NCI-H1105 (cell line): ENCODE data around the gene RICTOR.
A peak's percentile ranks its signal among the peaks of the same experiment; 100 is the strongest.

Experiments used
- DNase-seq: peaks from one replicate; lab custom pipeline; 2025; lab: John Stamatoyannopoulos, UW

The RICTOR gene, protein sequence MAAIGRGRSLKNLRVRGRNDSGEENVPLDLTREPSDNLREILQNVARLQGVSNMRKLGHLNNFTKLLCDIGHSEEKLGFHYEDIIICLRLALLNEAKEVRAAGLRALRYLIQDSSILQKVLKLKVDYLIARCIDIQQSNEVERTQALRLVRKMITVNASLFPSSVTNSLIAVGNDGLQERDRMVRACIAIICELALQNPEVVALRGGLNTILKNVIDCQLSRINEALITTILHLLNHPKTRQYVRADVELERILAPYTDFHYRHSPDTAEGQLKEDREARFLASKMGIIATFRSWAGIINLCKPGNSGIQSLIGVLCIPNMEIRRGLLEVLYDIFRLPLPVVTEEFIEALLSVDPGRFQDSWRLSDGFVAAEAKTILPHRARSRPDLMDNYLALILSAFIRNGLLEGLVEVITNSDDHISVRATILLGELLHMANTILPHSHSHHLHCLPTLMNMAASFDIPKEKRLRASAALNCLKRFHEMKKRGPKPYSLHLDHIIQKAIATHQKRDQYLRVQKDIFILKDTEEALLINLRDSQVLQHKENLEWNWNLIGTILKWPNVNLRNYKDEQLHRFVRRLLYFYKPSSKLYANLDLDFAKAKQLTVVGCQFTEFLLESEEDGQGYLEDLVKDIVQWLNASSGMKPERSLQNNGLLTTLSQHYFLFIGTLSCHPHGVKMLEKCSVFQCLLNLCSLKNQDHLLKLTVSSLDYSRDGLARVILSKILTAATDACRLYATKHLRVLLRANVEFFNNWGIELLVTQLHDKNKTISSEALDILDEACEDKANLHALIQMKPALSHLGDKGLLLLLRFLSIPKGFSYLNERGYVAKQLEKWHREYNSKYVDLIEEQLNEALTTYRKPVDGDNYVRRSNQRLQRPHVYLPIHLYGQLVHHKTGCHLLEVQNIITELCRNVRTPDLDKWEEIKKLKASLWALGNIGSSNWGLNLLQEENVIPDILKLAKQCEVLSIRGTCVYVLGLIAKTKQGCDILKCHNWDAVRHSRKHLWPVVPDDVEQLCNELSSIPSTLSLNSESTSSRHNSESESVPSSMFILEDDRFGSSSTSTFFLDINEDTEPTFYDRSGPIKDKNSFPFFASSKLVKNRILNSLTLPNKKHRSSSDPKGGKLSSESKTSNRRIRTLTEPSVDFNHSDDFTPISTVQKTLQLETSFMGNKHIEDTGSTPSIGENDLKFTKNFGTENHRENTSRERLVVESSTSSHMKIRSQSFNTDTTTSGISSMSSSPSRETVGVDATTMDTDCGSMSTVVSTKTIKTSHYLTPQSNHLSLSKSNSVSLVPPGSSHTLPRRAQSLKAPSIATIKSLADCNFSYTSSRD (N-terminal part only)

DNA sequence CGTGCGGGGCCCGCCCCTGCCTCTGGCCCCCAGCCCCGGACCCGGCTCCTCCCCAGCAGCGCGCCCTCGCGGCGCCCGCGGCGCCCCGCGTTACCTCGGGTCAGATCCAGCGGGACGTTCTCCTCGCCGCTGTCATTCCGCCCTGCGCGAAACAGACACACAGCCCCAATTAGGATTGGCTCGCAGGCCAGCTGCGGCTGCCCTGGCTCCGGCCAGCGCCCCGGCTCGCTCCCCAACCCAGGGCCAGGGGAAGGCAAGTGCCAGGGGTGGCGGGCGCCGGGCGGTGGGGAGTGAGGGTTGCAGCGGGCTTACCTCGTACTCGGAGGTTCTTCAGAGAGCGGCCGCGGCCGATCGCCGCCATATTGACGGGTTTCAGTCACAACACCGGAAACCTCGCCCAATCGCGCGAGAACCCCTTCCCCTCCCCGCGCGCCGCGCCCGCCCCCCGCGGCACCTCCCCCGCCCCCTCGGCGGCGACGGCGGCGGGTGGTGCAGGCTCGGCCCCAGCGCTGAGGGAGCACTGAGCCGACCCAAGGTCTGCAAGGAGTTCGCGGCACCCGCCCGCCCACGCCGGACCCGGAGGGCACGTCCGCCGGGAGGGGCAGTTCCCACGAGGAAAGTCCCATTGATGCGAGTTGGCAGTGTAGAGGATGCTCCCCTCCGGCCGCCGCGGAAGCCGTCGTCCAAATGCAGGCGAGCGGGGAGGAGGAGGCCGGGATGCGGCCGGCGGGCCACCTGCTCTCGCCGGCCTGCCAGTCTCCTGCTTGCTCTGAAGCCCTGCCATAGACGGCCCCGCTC is at the start of gene RICTOR:
RICTOR (minus strand) TSS at position 383 of the 798 bp plus-strand sequence; CDS start at position 361, 22 bp downstream.
- peak; percentile 82 for DNase-seq

DNA sequence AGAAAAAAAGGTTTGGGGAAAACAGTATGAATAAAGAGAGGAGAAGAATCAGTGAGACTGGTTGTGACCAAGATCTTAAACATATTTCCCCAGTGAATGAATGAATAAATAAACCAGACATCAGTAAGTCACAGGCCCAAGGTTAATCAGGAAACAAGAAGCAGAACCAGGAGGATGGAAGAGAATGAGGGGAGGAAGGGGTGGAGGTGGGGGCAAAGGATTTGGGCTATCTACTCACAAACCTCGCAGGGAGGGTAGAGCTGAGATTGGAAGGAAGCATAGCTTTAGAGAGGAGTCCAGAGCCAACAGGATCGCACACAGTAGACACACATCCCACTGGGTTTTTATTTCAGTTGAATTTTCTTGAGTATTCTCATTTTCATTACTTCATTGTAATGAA is 47.7 kb upstream of the RICTOR start:
- no peak for DNase-seq

DNA sequence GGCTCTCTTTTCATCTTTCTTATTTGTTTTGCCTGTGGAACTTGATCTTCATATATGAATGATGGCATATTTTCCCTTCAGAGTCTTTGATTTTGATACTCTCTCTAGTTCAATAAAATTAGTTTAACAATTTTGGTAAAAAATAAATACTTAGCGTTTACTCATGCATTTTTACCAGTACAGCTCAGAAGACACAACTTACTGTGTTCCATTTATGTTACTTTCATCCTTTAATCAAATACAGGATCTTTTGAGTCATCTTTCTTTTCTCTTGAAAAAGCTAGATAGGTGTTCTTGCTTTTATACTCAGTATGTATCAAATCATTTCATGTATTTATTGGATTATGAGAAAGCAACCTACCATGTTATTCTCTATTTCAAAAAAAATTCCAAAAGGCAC is 47.1 kb upstream of the RICTOR start:
- DNase-seq = no peak

DNA sequence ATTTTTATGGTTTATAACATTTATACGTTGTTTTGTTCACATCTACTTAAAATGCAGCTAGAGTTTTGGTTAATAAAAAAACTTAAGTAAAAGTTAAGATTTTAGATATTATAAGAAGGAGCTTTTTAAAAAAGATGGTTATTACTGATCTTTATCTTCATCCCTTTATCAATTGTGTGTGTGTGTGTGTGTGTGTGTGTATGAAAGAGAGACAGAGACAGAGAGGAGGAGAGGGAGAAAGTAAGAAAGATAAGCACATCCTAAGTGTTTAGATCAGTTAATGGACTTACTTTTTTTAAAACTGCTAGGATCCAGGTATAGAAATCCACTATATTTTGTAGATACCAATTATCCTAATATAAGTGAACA is 45.8 kb upstream of the RICTOR start:
- DNase-seq = no peak

DNA sequence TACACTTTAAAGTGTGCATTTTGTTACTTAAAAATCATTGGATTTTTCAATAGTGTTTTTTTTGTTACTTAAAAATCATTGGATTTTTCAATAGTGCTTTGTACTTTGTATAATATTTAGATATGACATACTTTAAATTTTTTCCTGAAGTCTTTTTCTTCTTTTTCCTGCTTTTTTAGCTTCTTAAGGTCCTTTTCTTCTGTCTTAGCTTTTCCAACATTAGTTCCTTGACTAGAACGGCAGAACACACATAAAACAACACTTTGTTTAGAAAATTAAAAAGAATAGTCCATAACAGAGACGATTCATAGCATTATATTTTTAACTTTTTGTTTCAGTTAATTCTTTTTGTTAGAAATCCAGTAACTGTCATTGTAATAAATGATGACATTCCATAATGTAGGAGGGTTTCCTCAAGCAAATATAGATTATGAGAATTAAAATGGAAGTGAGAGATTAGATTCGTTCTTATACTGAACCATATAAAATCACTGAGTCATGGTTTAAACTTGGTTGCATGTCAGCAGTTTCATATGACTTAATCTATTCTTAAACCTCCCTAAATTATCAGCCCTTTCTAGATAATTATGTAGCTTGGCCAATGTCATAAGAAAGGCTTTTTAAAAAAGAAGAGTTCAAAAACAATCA is 45.3 kb upstream of the RICTOR start:
- no peak for DNase-seq

DNA sequence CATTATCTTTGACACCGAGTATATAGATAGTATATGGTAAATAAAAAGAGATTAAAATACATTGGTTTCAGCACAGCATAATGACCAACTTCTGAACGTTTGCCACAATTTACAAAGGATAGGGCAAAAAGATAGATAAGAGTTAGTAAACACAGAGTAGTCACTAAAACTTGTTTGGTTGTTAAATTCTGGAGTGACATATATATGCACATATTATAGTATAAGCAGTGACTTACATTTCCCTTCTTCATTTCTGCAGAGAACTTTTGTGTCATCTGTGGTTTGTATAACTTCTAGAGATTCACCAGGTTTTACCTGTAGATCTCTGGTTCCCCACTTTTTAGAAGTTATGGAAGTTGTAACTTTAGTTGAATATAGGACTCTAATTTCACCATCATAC is 44.4 kb upstream of the RICTOR start:
- no peak for DNase-seq

DNA sequence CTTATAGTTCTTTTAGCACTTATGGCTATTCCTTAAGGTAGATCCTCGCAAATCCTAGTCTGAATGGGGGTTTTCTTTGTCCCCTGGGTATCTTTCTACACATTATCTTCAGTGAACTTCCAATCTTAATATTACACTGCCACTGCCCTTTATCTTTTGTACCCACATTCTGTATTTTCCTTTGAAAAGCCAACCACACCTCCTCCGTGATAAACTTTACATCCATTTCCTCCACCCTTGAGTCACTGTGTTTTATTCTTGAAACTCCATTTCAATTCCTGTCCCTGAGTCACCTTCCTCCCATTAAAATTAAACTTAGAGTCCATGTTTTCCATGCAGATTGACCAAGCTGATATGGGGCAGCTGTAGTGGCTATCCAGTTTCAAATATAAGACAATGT is 43.2 kb upstream of the RICTOR start:
- DNase-seq = no peak

DNA sequence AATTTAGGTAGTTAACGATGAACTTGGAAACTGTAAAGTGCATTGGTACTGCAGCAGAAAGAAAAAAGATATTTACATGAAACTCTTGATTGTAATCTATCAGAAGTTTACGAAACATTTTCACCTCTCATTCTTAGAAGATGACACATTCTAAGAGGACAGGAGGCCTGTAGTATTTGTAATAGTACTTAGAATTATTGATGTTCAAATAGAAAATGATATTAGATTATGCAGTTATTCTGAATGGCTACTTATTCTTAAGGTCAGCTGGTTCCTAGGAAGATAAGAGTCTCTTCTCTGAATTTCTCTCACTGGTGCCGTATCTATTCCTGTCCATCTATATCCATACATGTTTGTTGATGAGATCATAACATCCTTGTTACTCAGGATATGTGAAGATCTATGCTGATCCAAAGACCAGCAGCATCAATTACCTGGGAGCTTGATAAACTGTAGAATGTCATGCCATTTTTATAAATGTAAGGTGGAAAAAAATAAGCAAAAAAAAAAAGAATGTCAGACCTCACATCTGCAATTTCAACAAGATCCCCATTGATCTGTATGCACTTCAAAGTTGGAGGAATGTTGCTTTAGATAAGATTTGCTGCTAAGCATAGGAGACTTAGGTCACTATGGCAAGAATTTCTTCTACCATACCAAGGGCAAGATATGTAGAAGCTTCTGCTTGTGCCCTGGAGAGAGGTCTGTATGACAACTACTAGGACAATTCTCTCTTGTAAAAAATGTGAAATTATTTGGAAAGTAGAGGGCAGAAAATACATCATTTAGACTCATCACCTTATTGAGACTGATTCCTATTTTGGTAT is 42.4 kb upstream of the RICTOR start:
- DNase-seq = no peak

DNA sequence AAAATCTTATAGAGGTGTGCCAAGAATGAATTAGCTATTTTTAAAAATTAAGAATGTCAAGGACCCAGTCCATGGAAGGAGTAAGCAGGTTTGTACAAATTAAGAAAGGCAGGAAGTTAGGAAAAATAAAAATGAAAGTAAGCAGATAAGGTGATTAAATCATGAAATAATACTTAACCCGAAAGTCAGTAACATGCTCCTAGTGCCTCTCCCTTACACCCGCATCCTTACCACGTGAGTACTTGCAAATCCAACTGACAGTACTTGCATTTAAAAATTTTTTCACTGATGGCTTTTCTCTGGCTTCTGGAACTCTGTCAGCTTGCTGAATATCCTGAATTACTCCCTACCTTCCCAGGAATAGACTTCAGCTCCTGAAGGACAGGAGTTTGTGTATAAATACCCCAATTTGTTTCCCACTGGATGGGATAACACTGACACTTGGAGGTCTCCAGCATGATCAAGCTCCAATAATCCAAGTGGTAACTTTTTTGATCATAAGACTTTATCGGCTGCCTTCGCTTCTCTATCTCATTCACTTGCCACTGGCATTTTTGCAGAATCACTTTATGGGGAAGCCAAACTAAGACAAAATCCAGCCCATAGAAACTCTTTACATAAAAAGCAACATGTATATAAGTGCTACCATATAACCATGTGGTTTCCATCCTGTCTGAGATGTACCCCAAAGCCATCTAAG is 41.6 kb upstream of the RICTOR start:
- no peak for DNase-seq

DNA sequence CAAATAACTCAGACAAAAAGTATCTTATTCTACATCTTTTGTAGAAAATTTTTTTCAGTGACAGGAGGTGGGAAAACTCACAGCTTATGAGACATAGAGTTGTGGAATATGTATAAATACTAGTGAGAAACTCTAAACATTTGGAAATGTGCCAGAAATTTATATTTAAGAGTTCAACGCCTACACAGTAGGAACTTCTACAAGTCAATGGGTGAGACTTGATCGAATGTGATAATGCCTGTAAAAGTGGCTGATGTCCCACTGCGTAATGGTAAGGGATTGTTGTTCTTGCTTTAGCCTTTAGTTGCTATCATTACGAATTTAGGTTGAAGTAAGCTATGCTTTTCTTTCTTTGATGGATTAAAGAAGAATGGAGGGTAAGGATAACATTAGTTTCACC is 40.0 kb upstream of the RICTOR start:
- DNase-seq = no peak

DNA sequence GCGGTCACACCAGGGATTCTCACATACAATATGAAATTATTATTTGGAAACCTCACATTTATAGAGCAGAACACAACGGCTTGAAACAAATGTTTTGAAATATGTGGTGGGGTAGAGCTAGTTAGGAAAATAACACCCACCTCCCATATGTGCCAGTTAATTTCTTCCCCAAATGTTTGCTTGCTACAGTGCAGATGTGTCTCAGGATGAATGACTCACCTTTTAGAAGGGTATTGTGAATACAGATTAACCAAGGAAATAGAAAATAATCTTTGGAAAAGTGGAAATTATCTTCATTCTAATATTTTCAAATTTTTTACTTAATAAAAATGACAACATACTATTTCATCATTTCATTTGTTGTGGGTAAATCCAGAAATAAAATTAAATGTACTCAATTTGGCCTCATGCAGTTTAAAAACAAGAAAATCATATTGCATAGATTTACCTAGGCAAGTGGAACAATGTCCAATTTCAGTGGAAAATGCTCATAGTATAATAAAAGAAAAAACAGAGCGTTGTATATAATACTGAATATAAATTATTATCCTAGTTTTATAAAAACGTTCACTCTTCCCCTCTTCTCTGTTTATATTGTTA is 39.3 kb upstream of the RICTOR start:
- no peak for DNase-seq

DNA sequence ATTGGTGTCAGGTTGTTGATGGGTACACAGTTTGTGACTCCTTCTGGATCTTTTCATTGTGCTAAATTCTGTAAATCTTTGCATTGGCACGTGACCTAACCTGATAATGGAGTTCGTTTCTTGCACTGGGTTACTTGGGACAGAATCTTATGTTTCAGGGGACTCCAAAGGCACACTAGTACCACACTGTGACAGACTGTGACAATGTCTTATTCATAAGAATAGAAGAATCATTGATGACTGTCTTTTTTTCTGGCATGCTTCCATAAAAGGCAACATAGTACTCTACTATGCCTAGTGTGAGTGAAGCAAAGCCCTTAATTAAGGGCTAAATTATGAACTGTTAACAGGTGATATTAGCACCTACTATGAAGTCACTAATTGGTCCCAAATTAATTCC is 35.4 kb upstream of the RICTOR start:
- DNase-seq = no peak

DNA sequence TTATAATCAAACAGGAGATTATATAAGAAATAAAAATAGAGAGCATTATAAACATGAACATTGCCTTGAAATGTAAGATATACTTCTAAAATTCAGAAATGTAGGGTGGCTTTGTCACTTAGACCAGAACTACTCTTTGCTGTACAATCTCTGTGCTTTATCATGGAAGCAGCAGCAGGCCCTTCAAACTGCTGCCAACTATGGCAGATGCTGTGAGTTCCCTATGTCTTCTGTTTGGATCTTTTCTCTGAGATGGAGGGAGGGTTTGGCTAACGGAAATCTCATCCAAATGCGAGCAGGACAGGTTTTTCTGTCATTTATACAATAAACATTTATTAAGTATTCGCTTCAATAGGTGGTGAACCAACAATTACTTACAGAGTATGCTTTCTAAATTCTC is 34.8 kb upstream of the RICTOR start:
- no peak for DNase-seq

DNA sequence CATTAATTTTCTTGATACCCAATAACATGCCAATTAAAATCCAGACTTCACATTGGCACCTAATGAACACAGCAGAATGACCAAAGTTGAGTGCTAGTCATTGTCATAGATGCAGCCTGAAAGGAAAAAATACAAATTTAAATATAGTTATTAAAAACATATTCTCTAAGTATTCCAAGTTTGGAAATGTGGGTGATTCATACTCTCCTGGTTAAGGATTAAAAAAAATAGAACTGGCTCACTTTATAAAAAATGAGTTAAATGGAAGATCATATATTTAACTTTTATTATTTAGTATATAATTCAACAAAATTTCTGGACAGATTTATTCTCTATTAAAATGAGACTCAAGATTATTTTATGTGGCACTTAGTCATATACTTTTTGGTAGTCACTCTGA is 33.2 kb upstream of the RICTOR start:
- no peak for DNase-seq

DNA sequence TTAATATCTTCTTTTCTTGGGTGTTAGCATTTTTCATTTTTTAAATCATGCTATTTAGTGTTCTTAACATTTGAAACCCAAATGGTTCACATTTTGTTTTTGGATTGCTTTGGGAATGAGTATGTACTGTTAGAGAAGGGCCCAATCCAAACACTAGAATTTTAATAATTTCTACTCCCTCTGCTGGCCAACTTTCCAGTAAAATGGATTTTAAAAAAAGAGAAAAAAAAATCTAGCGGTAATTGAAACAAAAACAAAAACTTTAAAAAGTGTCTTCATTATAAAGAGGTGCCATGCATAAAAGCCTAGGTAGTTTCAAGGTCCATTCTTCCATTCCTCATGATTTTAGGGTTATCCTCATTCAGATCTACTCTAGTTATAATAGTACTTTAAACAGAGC is 32.1 kb upstream of the RICTOR start:
- no peak for DNase-seq

DNA sequence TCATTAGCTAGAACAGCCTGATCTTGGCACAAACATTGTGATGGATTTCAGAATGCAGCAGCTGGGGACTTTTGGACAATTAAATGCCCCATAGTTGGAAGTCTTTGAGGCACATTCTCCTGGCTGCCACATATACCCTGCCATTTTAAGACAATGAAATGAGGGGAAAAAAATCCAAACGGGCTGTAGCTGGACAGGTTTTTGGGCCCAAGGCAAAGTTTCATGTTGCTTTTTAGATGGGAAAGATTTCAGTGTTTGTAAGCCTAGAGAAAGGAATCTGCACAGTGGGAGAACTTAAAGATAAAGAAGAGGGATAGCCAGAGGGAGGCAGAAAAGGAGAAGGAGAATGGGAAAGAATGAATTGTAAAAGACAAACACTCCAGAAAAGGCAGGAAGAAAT is 30.0 kb upstream of the RICTOR start:
- no peak for DNase-seq

DNA sequence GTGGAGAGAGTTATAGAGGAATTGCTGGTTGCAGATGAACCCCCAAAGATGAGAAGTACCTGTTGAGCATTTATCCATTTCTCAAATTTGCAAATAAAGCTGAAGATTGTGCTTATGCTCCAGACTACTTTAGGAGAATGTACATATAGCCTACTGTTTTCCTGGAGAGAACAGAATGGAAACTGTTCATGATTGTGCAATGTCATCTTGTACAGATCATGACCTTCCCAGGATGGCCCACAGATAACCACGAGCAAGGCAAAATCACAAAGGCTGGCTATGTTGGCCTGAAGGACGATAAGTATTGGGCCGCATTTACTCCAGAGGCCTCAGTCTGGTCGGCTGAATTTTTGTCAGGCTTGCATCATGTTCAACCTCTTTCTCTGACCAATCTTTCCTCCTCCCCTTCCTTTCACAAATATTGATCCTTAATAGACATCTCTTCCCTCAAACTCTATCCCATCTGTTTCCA is 28.5 kb upstream of the RICTOR start:
- no peak for DNase-seq

DNA sequence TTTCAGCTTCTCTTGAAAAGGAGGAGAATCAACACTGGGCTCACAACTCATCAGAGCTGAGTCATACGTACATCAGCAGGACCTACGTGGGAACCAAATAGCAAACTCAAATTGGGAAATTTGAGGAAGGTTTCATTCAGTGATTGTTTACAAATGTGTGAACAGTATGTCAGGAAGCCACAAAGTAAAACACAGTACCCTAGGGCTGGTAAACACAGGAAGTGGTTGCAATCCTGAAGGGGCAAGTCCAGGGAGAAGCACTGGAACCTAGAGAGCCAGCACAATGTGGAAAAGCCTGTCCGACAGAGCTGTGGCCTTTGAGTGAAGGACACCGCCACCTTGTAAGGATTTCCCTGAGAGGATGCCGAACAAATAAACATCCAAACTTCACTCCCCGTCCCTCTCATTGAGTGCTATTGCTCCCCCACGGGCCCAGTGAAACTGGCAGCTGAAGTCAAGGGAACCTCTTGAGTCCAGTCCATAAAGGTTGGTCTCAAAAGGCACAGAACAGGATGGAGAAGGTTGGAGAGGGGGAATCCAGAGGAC is 26.7 kb upstream of the RICTOR start:
- DNase-seq = no peak
